Measurements from ENCODE around the gene S100A2. TPM values are rescaled to one million over a fixed set of nuclear protein-coding genes. Genes with fewer than 3 reads are reported as not detected.

Gene S100A2
- total and polyA plus RNA-seq, 2 of the 8 experiments (the other 6 are each of a cell fraction or from before 2014, with no cell fraction given) = 0.86 TPM; not detected in 1

- no peaks in the 10 kb centered on the region for H3K36me3 ChIP-seq (ENCODE audit: control insufficient read depth in 2 of 4, insufficient read depth in 4 of 4, low read length in 3 of 4)
- H2BK12ac ChIP-seq (ENCODE audit: low read depth, low read length) = no peak overlapping the region
- ChIA-PET CTCF (ENCODE audit: partially characterized antibody) (interaction anchor here (1.0 to 10.2 kb wide), 24 partner anchors 7 to 179 kb away, joined by 3 to 165 read pairs (median 15); partner anchors contain the start of genes S100A1, S100A13, S100A14 and S100A16), POLR2A (ENCODE audit: partially characterized antibody) (interaction anchor here (1.0 to 2.5 kb wide), 5 partner anchors 10 to 129 kb away, joined by 3 to 10 read pairs (median 3); no protein-coding TSS in a partner anchor)
- H3K18ac ChIP-seq (ENCODE audit: extremely low read depth, low read length) = no peak overlapping the region
- FAIRE-seq (no peak), DNase-seq (ENCODE audit: low read depth in 1 of 2, low spot score in 2 of 2) (no peak)
- H4K91ac ChIP-seq (replicated peaks; ENCODE audit: insufficient read length, low read length) = no peak overlapping the region
- peaks cover 2% of the 10 kb centered on the region for H3K23me2 ChIP-seq (ENCODE audit: low read depth, low read length)
- H2BK15ac ChIP-seq (ENCODE audit: low read length) = peak overlapping the region; percentile 83; the same call in 1 of the 2 replicates
- H3K4ac ChIP-seq (replicated peaks; ENCODE audit: insufficient read length, low read depth, low read length) = no peak overlapping the region
- no peak overlapping the region for H3K14ac ChIP-seq (ENCODE audit: insufficient read length)
- no peak overlapping the region for H3K4me3 ChIP-seq (ENCODE audit: extremely low read depth in 1 of 4, insufficient read depth in 2 of 4, low read depth in 3 of 4, low read length in 4 of 4)
- peaks cover 0 to 15% (median 6%) of the 10 kb centered on the region in 4 experiments; a peak in 5 of 7 replicates for H3K27me3 ChIP-seq (replicated peaks in 1 of 4; ENCODE audit: control insufficient read depth in 3 of 4, extremely low read depth in 1 of 4, insufficient read depth in 3 of 4, low read length in 3 of 4)
- no peaks in the 10 kb centered on the region for H3K9me3 ChIP-seq (ENCODE audit: insufficient read depth in 2 of 2, low read depth in 1 of 2, low read length in 1 of 2)
- WGBS, 2 experiments (ENCODE audit: extremely low coverage in 1 of 2, insufficient coverage in 1 of 2, insufficient read length in 1 of 2, insufficient replicate concordance in 2 of 2, low coverage in 1 of 2, low lambda C conversion rate in 2 of 2, missing lambda C conversion rate in 1 of 2) = 94% methylated on average over 3 of the region's 3 CpGs; no CpG with 5 or more reads in 1 of the 2 experiments
- H2BK5ac ChIP-seq (ENCODE audit: low read depth, low read length) = peak overlapping the region; percentile 32; the same call in 1 of the 2 replicates
- no peak overlapping the region for H4K5ac ChIP-seq (ENCODE audit: insufficient read length, low read depth, low read length)
- H3K23ac ChIP-seq (ENCODE audit: insufficient read length) = no peak overlapping the region
- no peak overlapping the region for H3K56ac ChIP-seq (replicated peaks; ENCODE audit: insufficient read length, low read depth, low read length)
- no peak overlapping the region for H3K27ac ChIP-seq (ENCODE audit: low read depth, low read length)
- no peak overlapping the region for H3K9ac ChIP-seq (replicated peaks in 1 of 4; ENCODE audit: extremely low read depth in 1 of 4, low read depth in 3 of 4, low read length in 3 of 4)
- peaks cover 12 to 36% (median 23%) of the 10 kb centered on the region in 4 experiments for H3K4me1 ChIP-seq (replicated peaks in 1 of 4; ENCODE audit: control insufficient read depth in 3 of 4, insufficient read depth in 4 of 4, low read length in 3 of 4)
- no peaks in the 10 kb centered on the region for H4K20me1 ChIP-seq (replicated peaks in 1 of 2; ENCODE audit: control insufficient read depth in 1 of 2, insufficient read depth in 2 of 2, low read length in 2 of 2)
- H3K79me2 ChIP-seq (ENCODE audit: control insufficient read depth in 1 of 2, insufficient read depth in 2 of 2, low read length in 2 of 2) = no peaks in the 10 kb centered on the region
- no peak overlapping the region for H3K4me2 ChIP-seq (ENCODE audit: insufficient read depth in 1 of 2, low read depth in 2 of 2, low read length in 2 of 2)
- no peak overlapping the region for H4K8ac ChIP-seq (ENCODE audit: extremely low read depth, insufficient read depth, low read length)
- peak overlapping the region; percentile 26; the same call in 1 of the 2 replicates for H2AK5ac ChIP-seq (ENCODE audit: low read depth, low read length)
- no peaks in the 10 kb centered on the region for H3K79me1 ChIP-seq (ENCODE audit: low read depth, low read length)
- H2BK20ac ChIP-seq (ENCODE audit: low read length) = no peak overlapping the region
- H2AFZ ChIP-seq (ENCODE audit: low read length) = no peak overlapping the region
- TF ChIP-seq GABPA (IDR thresholded peaks at IDR 0.05; ENCODE audit: borderline replicate concordance, insufficient read depth, low read length) = no peak
- no peak for TF ChIP-seq KDM5A (IDR thresholded peaks at IDR 0.05; ENCODE audit: low read length)
- H2BK120ac ChIP-seq (replicated peaks; ENCODE audit: low read depth, low read length) = no peak overlapping the region
Measured at GRCh38 chr1:153531638-153532037, 34.0 kb downstream of the S100A2 start.
